ENCODE measurements around the gene RPL28. TPM values are rescaled to one million over a fixed set of nuclear protein-coding genes. Genes with fewer than 3 reads are reported as not detected.
"Not testable (repeated sequence)": the region's sequence is repeated elsewhere in the genome, so short reads cannot be mapped to it uniquely, and the experiment has no call there.

RPL28 gene
- total and polyA plus RNA-seq, 4 donors: 116 to 535 (median 164) TPM

GRCh38 chr19:55419624-55420236, 34.0 kb downstream of the RPL28 start:
- Histone ChIP-seq H3K36me3 (ENCODE audit: control insufficient read depth in 4 of 4, insufficient read depth in 3 of 4, low read depth in 1 of 4, low read length in 3 of 4) (no peaks in the 10 kb centered on the region), H3K9me3 (ENCODE audit: control insufficient read depth in 4 of 4, low read length in 3 of 4) (no peaks in the 10 kb centered on the region), H3K9ac (ENCODE audit: low read depth in 1 of 2, low read length in 2 of 2) (no peak overlapping the region), H3K4me3 (ENCODE audit: low read depth in 1 of 3, low read length in 3 of 3) (no peak overlapping the region), H3K4me1 (ENCODE audit: control insufficient read depth in 4 of 4, insufficient read depth in 4 of 4, low read length in 3 of 4) (no peaks in the 10 kb centered on the region), H3K27me3 (ENCODE audit: control insufficient read depth in 4 of 4, insufficient read depth in 4 of 4, low read length in 3 of 4) (no peaks in the 10 kb centered on the region), H3K27ac (ENCODE audit: low read depth in 1 of 2, low read length in 2 of 2) (no peak overlapping the region)
- TF ChIP-seq ZBTB33 (IDR thresholded peaks at IDR 0.05): no peak
- no peak for TF ChIP-seq NR2F2 (IDR thresholded peaks at IDR 0.05)
- no peak for TF ChIP-seq GABPA (IDR thresholded peaks at IDR 0.05 in 1 of 2, conservative IDR thresholded peaks at IDR 0.05 in 1 of 2)
- no peak for TF ChIP-seq JUND (IDR thresholded peaks at IDR 0.05)
- TF ChIP-seq YY1 (IDR thresholded peaks at IDR 0.05): no peak
- no peak for TF ChIP-seq HNF4G (IDR thresholded peaks at IDR 0.05)
- no peak for TF ChIP-seq TAF1 (conservative IDR thresholded peaks at IDR 0.05)
- TF ChIP-seq ATF3 (IDR thresholded peaks at IDR 0.05): no peak
- no peak for TF ChIP-seq CTCF (IDR thresholded peaks at IDR 0.05; ENCODE audit: low read depth, low read length, missing input control)
- TF ChIP-seq SP1 (IDR thresholded peaks at IDR 0.05): no peak
- no peak for TF ChIP-seq HNF4A (conservative IDR thresholded peaks at IDR 0.05)
- no peak for TF ChIP-seq RXRA (IDR thresholded peaks at IDR 0.05)
- no peak for TF ChIP-seq RAD21 (IDR thresholded peaks at IDR 0.05)
- no peak for TF ChIP-seq FOXA2 (IDR thresholded peaks at IDR 0.05)
- no peak for DNase-seq (ENCODE audit: low spot score)
- WGBS: 77% methylated on average over 5 of the region's 5 CpGs

- not testable (repeated sequence) for H3K4me3 ChIP-seq (ENCODE audit: low read depth in 1 of 3, low read length in 3 of 3); H3K36me3 ChIP-seq (ENCODE audit: control insufficient read depth in 4 of 4, insufficient read depth in 3 of 4, low read depth in 1 of 4, low read length in 3 of 4); H3K4me1 ChIP-seq (ENCODE audit: control insufficient read depth in 4 of 4, insufficient read depth in 4 of 4, low read length in 3 of 4); H3K27ac ChIP-seq (ENCODE audit: low read depth in 1 of 2, low read length in 2 of 2); H3K27me3 ChIP-seq (ENCODE audit: control insufficient read depth in 4 of 4, insufficient read depth in 4 of 4, low read length in 3 of 4); H3K9ac ChIP-seq (ENCODE audit: low read depth in 1 of 2, low read length in 2 of 2); DNase-seq (ENCODE audit: low spot score); H3K9me3 ChIP-seq (ENCODE audit: control insufficient read depth in 4 of 4, low read length in 3 of 4)
- 64% methylated on average over 4 of the region's 4 CpGs for WGBS
Observed at GRCh38 chr19:55421281-55421680, 35.5 kb downstream of the RPL28 start.

- Histone ChIP-seq H3K36me3 (ENCODE audit: control insufficient read depth in 4 of 4, insufficient read depth in 3 of 4, low read depth in 1 of 4, low read length in 3 of 4) (no peaks in the 10 kb centered on the region), H3K9ac (ENCODE audit: low read depth in 1 of 2, low read length in 2 of 2) (no peak overlapping the region), H3K4me1 (ENCODE audit: control insufficient read depth in 4 of 4, insufficient read depth in 4 of 4, low read length in 3 of 4) (no peaks in the 10 kb centered on the region), H3K27ac (ENCODE audit: low read depth in 1 of 2, low read length in 2 of 2) (no peak overlapping the region), H3K4me3 (ENCODE audit: low read depth in 1 of 3, low read length in 3 of 3) (no peak overlapping the region), H3K9me3 (ENCODE audit: control insufficient read depth in 4 of 4, low read length in 3 of 4) (no peaks in the 10 kb centered on the region), H3K27me3 (ENCODE audit: control insufficient read depth in 4 of 4, insufficient read depth in 4 of 4, low read length in 3 of 4) (no peaks in the 10 kb centered on the region)
- DNase-seq (ENCODE audit: low spot score): no peak
- WGBS: 76% methylated on average over 13 of the region's 13 CpGs
- TF ChIP-seq SP1 (IDR thresholded peaks at IDR 0.05) (no peak), REST (IDR thresholded peaks at IDR 0.05) (no peak), YY1 (IDR thresholded peaks at IDR 0.05) (no peak), CTCF (IDR thresholded peaks at IDR 0.05; ENCODE audit: low read depth, low read length, missing input control) (no peak)
Observed at GRCh38 chr19:55423225-55424005, 37.7 kb downstream of the RPL28 start.

Data from liver (tissue), 9 donors.